HG03064 (cell line): ENCODE results near the gene FABP6.

Source experiments
- ATAC-seq: cut with Tn5 transposase; IDR thresholded peaks from one replicate; pipeline ENCODE4 v1.9.1; 2021; ENCODE audit warnings: low read depth; ENCODE audit not compliant: unreplicated experiment

FABP6 gene

GRCh38 chr5:160260006-160260775, 30.9 kb downstream of the FABP6 start:
- ATAC-seq = no peak

DNA sequence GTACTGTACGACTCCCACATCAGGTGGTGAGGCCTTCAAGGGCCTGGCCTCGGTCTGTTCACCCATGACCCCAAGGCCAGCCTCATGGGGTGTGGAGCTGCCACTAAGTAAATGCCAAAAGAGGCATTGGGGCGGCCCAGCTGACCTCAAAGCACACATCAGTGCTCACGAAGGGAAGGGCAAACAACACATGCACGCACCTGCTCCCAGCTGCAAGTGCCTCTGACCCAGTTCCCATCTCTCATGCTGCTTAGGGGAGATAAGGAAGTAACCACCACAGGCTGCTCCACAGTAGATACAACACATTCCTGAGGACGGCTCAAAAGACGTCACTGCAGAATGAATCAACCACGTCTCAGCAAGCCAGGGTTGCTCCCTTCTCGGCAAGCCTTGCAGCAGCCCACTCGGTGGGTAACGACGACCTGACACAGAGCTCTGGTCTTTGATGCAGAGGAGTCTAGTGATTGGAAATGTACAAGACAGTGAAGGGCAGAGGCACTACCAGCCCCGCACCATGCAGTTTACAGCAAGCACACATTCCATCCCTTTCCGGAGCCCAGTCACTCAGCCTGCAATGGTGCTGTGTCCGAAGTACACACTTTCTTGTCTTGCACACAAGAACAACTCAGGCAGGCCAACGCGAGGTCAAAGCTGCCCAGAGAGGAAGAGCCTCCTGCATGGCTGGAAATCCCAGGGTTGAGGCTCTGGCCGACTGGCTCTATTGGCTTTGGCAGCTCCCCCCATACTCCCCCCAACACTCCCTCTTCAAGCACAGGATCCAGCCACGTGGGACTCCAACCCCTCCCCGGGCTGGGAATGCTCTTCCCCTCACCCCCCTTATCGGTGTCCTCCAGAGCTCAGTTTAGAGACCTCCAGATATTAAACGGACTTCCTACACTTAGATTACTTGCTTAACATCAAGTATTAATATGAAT, 31.8 kb downstream of the FABP6 start:
- ATAC-seq = peak; percentile 54

GRCh38 chr5:160262151-160263074, 33.1 kb downstream of the FABP6 start:
- ATAC-seq = no peak

GRCh38 chr5:160263326-160263855, 34.1 kb downstream of the FABP6 start:
- ATAC-seq = no peak

GRCh38 chr5:160266044-160266443, 36.7 kb downstream of the FABP6 start:
- no peak for ATAC-seq

- ATAC-seq = no peak
Observed at GRCh38 chr5:160266752-160267345, 37.5 kb downstream of the FABP6 start.

DNA sequence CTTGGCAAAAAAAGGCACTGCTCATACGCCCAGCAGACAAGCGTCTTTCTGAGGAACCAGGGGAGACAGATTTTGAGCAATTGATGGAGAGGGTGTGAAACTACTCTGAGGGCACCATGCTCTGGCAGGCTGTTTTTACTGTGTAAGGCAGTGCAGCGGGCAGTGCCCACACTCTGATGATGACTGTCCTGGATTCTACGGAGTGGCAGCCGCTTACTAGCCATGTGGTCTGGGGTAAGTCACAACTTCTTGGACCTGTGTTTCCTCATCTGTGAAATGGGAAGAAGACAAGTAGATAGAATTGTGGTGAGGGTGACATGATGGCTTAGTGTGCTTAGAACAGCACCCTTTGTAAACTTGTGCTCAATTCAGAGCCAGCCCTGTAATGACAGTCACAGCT, 38.8 kb downstream of the FABP6 start:
- no peak for ATAC-seq

- ATAC-seq = no peak
Observed at GRCh38 chr5:160269017-160269416, 39.7 kb downstream of the FABP6 start.

DNA sequence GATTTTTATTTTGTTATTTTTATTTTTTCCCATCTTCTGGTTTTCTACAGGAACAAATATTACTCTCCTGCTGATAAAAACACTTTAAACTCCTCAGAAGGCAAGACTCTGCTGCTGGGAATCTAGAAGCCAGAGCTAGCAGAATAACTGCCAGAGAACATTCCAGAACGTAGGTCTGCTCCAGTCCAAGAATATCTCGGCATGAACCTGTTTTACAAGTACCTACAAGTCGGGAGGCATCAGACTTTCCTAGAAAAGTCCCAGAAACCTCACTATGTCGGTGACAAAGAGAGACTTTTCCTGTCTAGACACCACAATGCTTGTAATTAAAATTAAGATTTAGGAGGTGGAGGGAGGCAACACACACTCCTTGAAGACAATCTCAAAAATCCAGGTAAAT, 41.4 kb downstream of the FABP6 start:
- no peak for ATAC-seq

GRCh38 chr5:160271396-160271795, 42.1 kb downstream of the FABP6 start:
- ATAC-seq = no peak

- ATAC-seq = no peak
Observed at GRCh38 chr5:160271836-160272235, 42.5 kb downstream of the FABP6 start.

DNA sequence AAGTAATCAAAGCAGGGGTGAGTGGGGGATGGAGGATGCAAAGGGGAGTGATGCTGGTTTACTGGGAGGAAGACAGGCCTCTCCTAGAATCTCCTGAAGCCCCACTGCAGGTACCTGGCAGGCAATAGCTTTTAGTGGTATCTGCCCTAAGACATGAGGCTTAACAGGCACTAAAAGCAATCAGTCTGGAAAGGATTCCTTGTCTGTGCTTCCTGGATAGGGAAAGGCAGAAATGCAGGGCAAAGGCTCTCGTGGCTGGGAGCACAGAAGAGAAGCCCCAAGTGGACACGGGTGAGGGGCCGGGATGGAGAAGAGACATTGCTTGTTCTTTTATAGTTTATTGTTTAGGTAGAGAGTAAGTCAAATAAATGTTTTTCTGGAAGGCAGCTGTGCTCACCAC, 43.0 kb downstream of the FABP6 start:
- no peak for ATAC-seq

DNA sequence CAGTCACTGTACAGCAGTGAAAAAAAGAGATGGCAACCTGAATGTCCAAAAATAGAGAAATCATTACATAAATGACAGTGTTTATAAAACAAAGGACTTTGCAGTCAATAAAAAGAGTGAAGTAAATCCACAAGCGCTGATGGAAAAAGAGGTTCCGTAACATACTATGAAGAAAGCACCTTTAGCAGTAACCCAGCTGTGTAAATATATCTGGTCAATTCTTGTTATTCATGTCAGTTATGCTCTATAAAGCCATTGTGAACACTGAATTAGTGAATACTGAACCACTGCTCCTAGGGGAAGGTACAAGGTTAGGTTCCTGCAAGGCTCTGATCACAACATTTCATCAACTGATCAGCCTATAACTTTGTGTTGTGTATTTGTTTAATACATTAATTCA, 43.6 kb downstream of the FABP6 start:
- no peak for ATAC-seq

- no peak for ATAC-seq
Observed at GRCh38 chr5:160274483-160274931, 45.2 kb downstream of the FABP6 start.

DNA sequence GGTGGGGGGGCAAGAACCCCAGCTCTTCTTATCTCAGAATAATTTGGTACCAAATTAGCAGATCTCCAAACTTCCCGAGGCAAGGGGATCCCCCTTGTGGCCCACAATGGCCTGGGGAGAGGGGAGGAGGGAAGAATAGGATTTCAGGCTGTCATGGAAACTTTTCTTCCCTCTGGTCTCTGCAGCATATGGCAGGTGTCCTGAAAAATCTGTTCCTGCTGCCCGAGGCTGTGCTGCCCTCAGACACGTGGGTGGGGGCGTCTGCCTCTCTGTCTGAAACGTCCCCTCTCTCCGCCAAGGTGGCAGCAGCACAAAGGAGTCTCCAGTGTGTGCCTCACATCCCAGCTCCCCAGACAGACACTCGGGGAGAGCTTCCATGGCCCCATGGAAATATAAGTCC, 49.0 kb downstream of the FABP6 start:
- ATAC-seq = no peak

GRCh38 chr5:160280384-160281095, 51.2 kb downstream of the FABP6 start:
- ATAC-seq = no peak

- no peak for ATAC-seq
Observed at GRCh38 chr5:160281275-160281674, 52.0 kb downstream of the FABP6 start.

DNA sequence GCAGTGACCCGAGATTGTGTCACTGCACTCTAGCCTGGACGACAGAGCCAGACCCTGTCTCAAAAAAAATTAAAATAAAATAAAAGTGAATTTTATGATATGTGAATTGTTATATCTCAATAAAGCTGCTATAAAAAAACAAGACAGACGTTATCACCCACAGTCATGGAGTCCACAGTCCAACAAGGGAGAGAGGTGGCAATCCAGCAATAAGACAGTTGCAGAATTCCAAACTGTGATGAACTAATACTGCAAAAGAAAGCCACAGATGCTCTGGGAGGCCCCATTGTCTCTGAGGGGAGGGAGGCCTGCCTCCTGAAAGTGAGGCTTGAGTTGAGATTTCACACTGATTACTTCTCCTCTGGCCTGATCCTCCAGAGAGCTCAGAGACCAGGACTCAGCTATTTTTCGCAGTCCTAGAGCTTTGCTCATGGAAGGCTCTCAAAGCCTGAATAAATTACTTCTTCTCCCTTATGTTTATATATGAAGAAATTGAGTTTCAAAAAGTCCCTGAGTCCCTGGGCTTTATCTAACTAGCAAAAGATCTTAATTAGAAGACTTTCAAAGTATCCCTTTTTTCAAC, 55.1 kb downstream of the FABP6 start:
- no peak for ATAC-seq

- no peak for ATAC-seq
Observed at GRCh38 chr5:160285316-160285715, 56.0 kb downstream of the FABP6 start.
